Measurements from ENCODE around the gene MYO3B. TPM values are rescaled to one million over a fixed set of nuclear protein-coding genes. Genes with fewer than 3 reads are reported as not detected.

Gene MYO3B
- total RNA-seq, 1 donor from 2014 or later: not detected

- Histone ChIP-seq H3K36me3 (no peaks in the 10 kb centered on the region), H3K4me3 (no peak overlapping the region), H3K4me1 (no peaks in the 10 kb centered on the region), H3K9me3 (peaks cover 4% of the 10 kb centered on the region), H3K27me3 (ENCODE audit: low read depth) (no peaks in the 10 kb centered on the region), H3K27ac (no peak overlapping the region)
- DNase-seq: no peak
- intact Hi-C loops (cut with DNase I): no loop called here
- ATAC-seq: no peak
- no peak for TF ChIP-seq CTCF (IDR thresholded peaks at IDR 0.05)
These were observed 26.5 kb downstream of the MYO3B start for GRCh38 chr2:170204298-170204951.

GRCh38 chr2:170206246-170206645 is 28.3 kb downstream of the MYO3B start:
- Histone ChIP-seq H3K27ac (no peak overlapping the region), H3K9me3 (peaks cover 5% of the 10 kb centered on the region), H3K4me1 (no peaks in the 10 kb centered on the region), H3K27me3 (ENCODE audit: low read depth) (no peaks in the 10 kb centered on the region), H3K4me3 (no peak overlapping the region), H3K36me3 (no peaks in the 10 kb centered on the region)
- no peak for TF ChIP-seq CTCF (IDR thresholded peaks at IDR 0.05)
- ATAC-seq (no peak), DNase-seq (no peak)
- intact Hi-C loops (cut with DNase I): no loop called here

- Histone ChIP-seq H3K4me1 (no peaks in the 10 kb centered on the region), H3K4me3 (no peak overlapping the region), H3K27ac (no peak overlapping the region), H3K27me3 (ENCODE audit: low read depth) (no peaks in the 10 kb centered on the region), H3K36me3 (no peaks in the 10 kb centered on the region), H3K9me3 (peaks cover 5% of the 10 kb centered on the region)
- ATAC-seq (no peak), DNase-seq (no peak)
- no peak for TF ChIP-seq CTCF (IDR thresholded peaks at IDR 0.05)
- intact Hi-C loops (cut with DNase I): no loop called here
These were observed 29.0 kb downstream of the MYO3B start for GRCh38 chr2:170206805-170207407.

GRCh38 chr2:170207901-170208300 is 30.0 kb downstream of the MYO3B start:
- H3K4me3 ChIP-seq: no peak overlapping the region
- H3K36me3 ChIP-seq: no peaks in the 10 kb centered on the region
- ATAC-seq (no peak), DNase-seq (no peak)
- H3K27me3 ChIP-seq (ENCODE audit: low read depth): no peaks in the 10 kb centered on the region
- H3K27ac ChIP-seq: no peak overlapping the region
- H3K9me3 ChIP-seq: peaks cover 5% of the 10 kb centered on the region
- intact Hi-C loops (cut with DNase I): no loop called here
- H3K4me1 ChIP-seq: peaks cover 1% of the 10 kb centered on the region
- TF ChIP-seq CTCF (IDR thresholded peaks at IDR 0.05): no peak

- no peak for DNase-seq
- Histone ChIP-seq H3K27ac (no peak overlapping the region), H3K27me3 (ENCODE audit: low read depth) (no peaks in the 10 kb centered on the region), H3K4me1 (peaks cover 4% of the 10 kb centered on the region), H3K36me3 (no peaks in the 10 kb centered on the region), H3K9me3 (peaks cover 5% of the 10 kb centered on the region), H3K4me3 (no peak overlapping the region)
- intact Hi-C loops (cut with DNase I): no loop called here
- TF ChIP-seq CTCF (IDR thresholded peaks at IDR 0.05): no peak
- no peak for ATAC-seq
These were observed 31.0 kb downstream of the MYO3B start for GRCh38 chr2:170208967-170209366.

All from lower lobe of right lung (tissue), 2 donors.